K562 (cell line): Measurements from ENCODE around the gene ERN1. TPM values are rescaled to one million over a fixed set of nuclear protein-coding genes. Genes with fewer than 3 reads are reported as not detected.

ENCODE experiments used
- AFF4 ChIP-seq: sonication (generic); formaldehyde crosslinking; IDR thresholded peaks from 2 replicates; pipeline ENCODE4 v1.8.0; 2023; ENCODE audit warnings: mild to moderate bottlenecking, missing genetic modification reagents
- HNRNPK ChIP-seq: fragments of 200-400 bp; formaldehyde crosslinking; IDR thresholded peaks from one replicate; pipeline ENCODE4 v1.6.1; 2018; ENCODE audit warnings: mild to moderate bottlenecking, low read depth, low read length; ENCODE audit not compliant: poor library complexity, severe bottlenecking
- L3MBTL2 ChIP-seq: fragments of 450-650 bp; IDR thresholded peaks from 2 replicates; pipeline ENCODE4 v1.6.1; 2016; ENCODE audit warnings: mild to moderate bottlenecking, moderate library complexity
- MCM2 ChIP-seq: fragments of 450-650 bp; IDR thresholded peaks from 2 replicates; pipeline ENCODE4 v1.6.1; 2017; ENCODE audit warnings: low read depth, mild to moderate bottlenecking
- MTA1 ChIP-seq: fragments of 450-650 bp; IDR thresholded peaks from 2 replicates; pipeline ENCODE4 v1.6.1; 2017; ENCODE audit warnings: borderline replicate concordance
- NR4A1 ChIP-seq, 2 experiments: fragments of 250-450 bp in 1 of 2; fragments of 450-650 bp in 1 of 2; sonication (Bioruptor Pico) in 1 of 2; IDR thresholded peaks; 2 replicates each; pipeline versions ENCODE4 v1.4.0 to v1.6.1; 2016 to 2020; ENCODE audit warnings: mild to moderate bottlenecking in 2 of 2, missing compliant biosample characterization in 1 of 2, missing genetic modification characterization in 1 of 2, moderate library complexity in 1 of 2
- WHSC1 ChIP-seq: IDR thresholded peaks from one replicate; pipeline ENCODE4 v1.6.1; 2012; ENCODE audit warnings: low read length, control low read depth, inconsistent platforms
- ZNF407 ChIP-seq: fragments of 450-650 bp; IDR thresholded peaks from 2 replicates; pipeline ENCODE4 v1.6.1; 2016; ENCODE audit warnings: low read depth
- polyA plus RNA-seq, 8 experiments: library from polyadenylated mRNA; depleted of rRNA in 4 of 8; stranded (reverse) in 5 of 8; unstranded in 3 of 8; fragments of >200 nt; fragmentation: Nextera tagmentation in 2 of 8; fragmentation: Illumina TruSeq in 1 of 8; extraction: Ambion mirVana in 2 of 8; extraction: Trizol in 1 of 8; gene quantifications; 2 replicates each; pipeline versions ENCODE4 v1.2.1 to v1.2.3, GENCODE V29; 2011 to 2014; ENCODE audit warnings: inconsistent platforms in 1 of 8, missing spikeins in 1 of 8
- total RNA-seq, 7 experiments: library from RNA; depleted of rRNA in 6 of 7; stranded (reverse); fragments of >200 nt in 6 of 7; fragmentation: Illumina TruSeq in 2 of 7; extraction: Trizol in 2 of 7; gene quantifications; 2 replicates each; pipeline versions ENCODE4 v1.2.1 to v1.2.3, GENCODE V29; 2011 to 2021; ENCODE audit warnings: low replicate concordance in 1 of 7

ERN1 gene
- total and polyA plus RNA-seq, 9 of the 15 experiments (the other 6 are each of a cell fraction or from before 2014, with no cell fraction given) = 2.1 to 22.5 (median 7.3) TPM

- TF ChIP-seq AFF4 (CRISPR knock-in tag) = no peak
- TF ChIP-seq MCM2 = no peak
- no peak for TF ChIP-seq L3MBTL2
- TF ChIP-seq ZNF407 = no peak
- no peak for TF ChIP-seq HNRNPK
- TF ChIP-seq NR4A1 (CRISPR knock-in tag; IDR thresholded peaks at IDR 0.05) = no peak
- TF ChIP-seq NR4A1 (tag; IDR thresholded peaks at IDR 0.05) = no peak
- no peak for TF ChIP-seq MTA1
- TF ChIP-seq WHSC1 = no peak
Measured at GRCh38 chr17:64178011-64178825, 48.3 kb upstream of the ERN1 start (continued).
